GM12872 (cell line): Measurements from ENCODE around the gene CABP1.

Experiments used
- CTCF ChIP-seq: IDR thresholded peaks from 3 replicates; pipeline ENCODE4 v1.5.1; 2011; ENCODE audit warnings: low read depth, mild to moderate bottlenecking, low read length, moderate library complexity; ENCODE audit not compliant: insufficient read depth

CABP1 gene

GRCh38 chr12:120697344-120697743, 56.9 kb downstream of the CABP1 start:
- no peak for TF ChIP-seq CTCF

GRCh38 chr12:120698665-120699064, 58.2 kb downstream of the CABP1 start:
- no peak for TF ChIP-seq CTCF

- no peak for TF ChIP-seq CTCF
Observed at GRCh38 chr12:120699553-120699952, 59.1 kb downstream of the CABP1 start.

- no peak for TF ChIP-seq CTCF
Observed at GRCh38 chr12:120700886-120701285, 60.5 kb downstream of the CABP1 start.

- no peak for TF ChIP-seq CTCF
Observed at GRCh38 chr12:120702637-120703036, 62.2 kb downstream of the CABP1 start.

GRCh38 chr12:120703311-120703942, 63.0 kb downstream of the CABP1 start:
- TF ChIP-seq CTCF = no peak

GRCh38 chr12:120705618-120706017, 65.2 kb downstream of the CABP1 start:
- no peak for TF ChIP-seq CTCF

- no peak for TF ChIP-seq CTCF
Observed at GRCh38 chr12:120706029-120706428, 65.6 kb downstream of the CABP1 start.
